Hepatocyte (in vitro differentiated cells): Measurements from ENCODE around the gene RREB1. TPM values are rescaled to one million over a fixed set of nuclear protein-coding genes. Genes with fewer than 3 reads are reported as not detected.
"Not testable (repeated sequence)": the region's sequence is repeated elsewhere in the genome, so short reads cannot be mapped to it uniquely, and the experiment has no call there.

Experiments used
- DNase-seq: peaks from one replicate; pipeline ENCODE4 v3.0.0-alpha.2; 2016; ENCODE audit warnings: low spot score
- H2AFZ ChIP-seq: fragments of 200-600 bp; sonication (generic); 2 replicates; pipeline ENCODE4 v1.6.0; 2016; ENCODE audit warnings: antibody characterized with exemption, mild to moderate bottlenecking
- H3K27ac ChIP-seq: fragments of 200-600 bp; sonication (generic); 2 replicates; pipeline ENCODE4 v1.5.1; 2016; ENCODE audit warnings: mild to moderate bottlenecking
- H3K27me3 ChIP-seq: fragments of 200-600 bp; sonication (generic); 2 replicates; pipeline ENCODE4 v1.6.1; 2016
- H3K36me3 ChIP-seq: fragments of 200-600 bp; sonication (generic); replicated peaks from 2 replicates; pipeline ENCODE4 v1.5.1; 2016; ENCODE audit warnings: low read depth; ENCODE audit not compliant: insufficient read depth
- H3K4me1 ChIP-seq: fragments of 200-600 bp; sonication (generic); 2 replicates; pipeline ENCODE4 v1.5.1; 2016; ENCODE audit warnings: mild to moderate bottlenecking, moderate library complexity; ENCODE audit not compliant: insufficient read depth
- H3K4me2 ChIP-seq: fragments of 200-600 bp; sonication (generic); 2 replicates; pipeline ENCODE4 v1.6.0; 2016
- H3K4me3 ChIP-seq: fragments of 200-600 bp; sonication (generic); 2 replicates; pipeline ENCODE4 v1.5.1; 2016; ENCODE audit warnings: mild to moderate bottlenecking
- H3K79me2 ChIP-seq: fragments of 200-600 bp; sonication (generic); 2 replicates; pipeline ENCODE4 v1.6.0; 2017; ENCODE audit warnings: mild to moderate bottlenecking
- H3K9me2 ChIP-seq: fragments of 200-600 bp; sonication (generic); replicated peaks from 2 replicates; pipeline ENCODE4 v1.6.0; 2017; ENCODE audit warnings: mild to moderate bottlenecking; ENCODE audit not compliant: insufficient read depth
- H3K9me3 ChIP-seq: fragments of 200-600 bp; sonication (generic); 2 replicates; pipeline ENCODE4 v1.5.1; 2016; ENCODE audit warnings: low read depth, mild to moderate bottlenecking
- H4K20me1 ChIP-seq: fragments of 200-600 bp; sonication (generic); 2 replicates; pipeline ENCODE4 v1.6.0; 2016; ENCODE audit warnings: mild to moderate bottlenecking; ENCODE audit not compliant: insufficient read depth, poor library complexity, severe bottlenecking
- EZH2 ChIP-seq: fragments of 200-600 bp; sonication (generic); IDR thresholded peaks from 2 replicates; pipeline ENCODE4 v1.6.1; 2016; ENCODE audit warnings: antibody characterized with exemption, mild to moderate bottlenecking, borderline replicate concordance
- EZH2phosphoT487 ChIP-seq: fragments of 200-600 bp; sonication (generic); IDR thresholded peaks from one replicate; pipeline ENCODE4 v1.6.1; 2018; ENCODE audit warnings: antibody characterized with exemption, mild to moderate bottlenecking, low read depth, moderate library complexity; ENCODE audit not compliant: unreplicated experiment, severe bottlenecking
- WGBS: methylation state at CpG from one replicate; pipeline ENCODE4 v1.1.6; 2016; ENCODE audit warnings: low lambda C conversion rate; ENCODE audit errors: missing lambda C conversion rate; 5-methylcytosine and 5-hydroxymethylcytosine counted together
- polyA plus RNA-seq: library from polyadenylated mRNA; unstranded; fragments of >200 nt; fragmentation: Nextera tagmentation; extraction: Ambion mirVana; gene quantifications from 2 replicates; pipeline ENCODE4 v1.2.1, GENCODE V29; 2016
- total RNA-seq: library from RNA; depleted of rRNA; stranded (reverse); fragments of >200 nt; gene quantifications from 2 replicates; pipeline ENCODE4 v1.2.3, GENCODE V29; 2014
- TF ChIP-seq, protein P1 (sequence below): fragments of 200-600 bp; sonication (generic); IDR thresholded peaks from 2 replicates; pipeline ENCODE4 v1.5.1; 2016; ENCODE audit warnings: antibody characterized with exemption, mild to moderate bottlenecking; ENCODE audit not compliant: poor library complexity

RREB1 gene
- total and polyA plus RNA-seq, 2 experiments from 2014 or later, result 15.2 to 28.7 TPM

DNA sequence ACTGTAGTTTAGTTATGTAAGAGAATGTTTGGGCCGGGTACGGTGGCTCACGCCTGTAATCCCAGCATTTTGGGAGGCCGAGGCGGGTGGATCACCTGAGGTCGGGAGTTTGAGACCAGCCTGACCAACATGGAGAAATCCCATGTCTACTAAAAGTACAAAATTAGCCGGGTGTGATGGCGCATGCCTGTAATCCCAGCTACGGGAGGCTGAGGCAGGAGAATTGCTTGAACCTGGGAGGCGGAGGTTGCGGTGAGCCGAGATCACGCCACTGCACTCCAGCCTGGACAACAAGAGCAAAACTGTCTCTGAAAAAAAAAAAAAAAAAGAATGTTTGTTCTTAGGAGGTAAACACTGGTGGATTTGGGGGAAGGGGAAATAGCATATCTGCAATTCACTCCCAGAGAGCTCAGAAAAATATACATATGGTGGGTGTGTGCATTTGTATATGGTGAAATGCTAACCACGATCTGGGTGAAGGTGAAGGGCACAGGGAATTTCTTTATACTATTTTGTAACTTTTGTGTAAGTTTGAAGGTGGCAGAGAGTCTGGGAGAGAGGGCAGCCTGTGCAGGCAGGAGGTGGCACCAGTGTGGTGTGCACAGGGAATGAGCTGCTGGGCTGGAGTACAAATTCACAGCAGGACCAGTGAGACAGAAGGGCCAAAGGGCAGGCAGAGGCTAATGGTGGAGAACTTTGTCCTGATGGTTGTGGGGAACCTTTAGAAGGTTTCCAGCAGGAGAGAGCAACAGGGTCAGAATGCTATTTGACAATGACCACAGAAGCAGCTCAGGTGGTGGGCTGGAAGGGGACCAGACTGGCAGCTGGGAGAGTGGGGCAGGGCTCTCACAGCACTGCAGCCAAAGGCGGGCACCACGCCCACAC, 162.8 kb downstream of the RREB1 start:
- 88% methylated on average over 16 of the region's 16 CpGs for WGBS
- no peak for TF ChIP-seq EZH2
- TF ChIP-seq, protein P1, sequence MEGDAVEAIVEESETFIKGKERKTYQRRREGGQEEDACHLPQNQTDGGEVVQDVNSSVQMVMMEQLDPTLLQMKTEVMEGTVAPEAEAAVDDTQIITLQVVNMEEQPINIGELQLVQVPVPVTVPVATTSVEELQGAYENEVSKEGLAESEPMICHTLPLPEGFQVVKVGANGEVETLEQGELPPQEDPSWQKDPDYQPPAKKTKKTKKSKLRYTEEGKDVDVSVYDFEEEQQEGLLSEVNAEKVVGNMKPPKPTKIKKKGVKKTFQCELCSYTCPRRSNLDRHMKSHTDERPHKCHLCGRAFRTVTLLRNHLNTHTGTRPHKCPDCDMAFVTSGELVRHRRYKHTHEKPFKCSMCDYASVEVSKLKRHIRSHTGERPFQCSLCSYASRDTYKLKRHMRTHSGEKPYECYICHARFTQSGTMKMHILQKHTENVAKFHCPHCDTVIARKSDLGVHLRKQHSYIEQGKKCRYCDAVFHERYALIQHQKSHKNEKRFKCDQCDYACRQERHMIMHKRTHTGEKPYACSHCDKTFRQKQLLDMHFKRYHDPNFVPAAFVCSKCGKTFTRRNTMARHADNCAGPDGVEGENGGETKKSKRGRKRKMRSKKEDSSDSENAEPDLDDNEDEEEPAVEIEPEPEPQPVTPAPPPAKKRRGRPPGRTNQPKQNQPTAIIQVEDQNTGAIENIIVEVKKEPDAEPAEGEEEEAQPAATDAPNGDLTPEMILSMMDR, result no peak
- TF ChIP-seq EZH2phosphoT487, result no peak
- Histone ChIP-seq H3K4me2 (no peak overlapping the region), H3K27ac (no peak overlapping the region), H3K9me2 (no peaks in the 10 kb centered on the region), H2AFZ (no peak overlapping the region), H3K4me1 (no peaks in the 10 kb centered on the region), H3K9me3 (no peaks in the 10 kb centered on the region), H3K4me3 (no peak overlapping the region), H3K79me2 (no peaks in the 10 kb centered on the region), H3K27me3 (no peaks in the 10 kb centered on the region), H4K20me1 (no peaks in the 10 kb centered on the region), H3K36me3 (no peaks in the 10 kb centered on the region)
- no peak for DNase-seq

DNA sequence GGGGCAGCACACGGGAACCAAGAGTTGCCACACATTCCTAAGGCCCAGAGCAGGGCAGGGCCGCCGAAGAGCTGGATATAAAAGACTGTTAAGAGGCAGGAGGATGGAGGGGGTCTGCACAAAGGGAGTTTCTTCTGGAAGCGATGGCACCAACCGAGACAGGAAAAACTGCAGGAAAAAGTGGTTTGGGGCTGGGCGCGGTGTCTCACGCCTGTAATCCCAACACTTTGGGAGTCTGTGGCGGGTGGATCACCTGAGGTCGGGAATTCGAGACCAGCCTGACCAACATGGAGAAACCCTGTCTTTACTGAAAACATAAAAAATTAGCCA, 163.4 kb downstream of the RREB1 start:
- no peak overlapping the region for H3K27ac ChIP-seq
- H3K4me1 ChIP-seq, result no peaks in the 10 kb centered on the region
- H3K4me3 ChIP-seq, result no peak overlapping the region
- DNase-seq, result no peak
- no peak overlapping the region for H2AFZ ChIP-seq
- no peaks in the 10 kb centered on the region for H4K20me1 ChIP-seq
- no peaks in the 10 kb centered on the region for H3K9me3 ChIP-seq
- no peaks in the 10 kb centered on the region for H3K27me3 ChIP-seq
- WGBS, result 91% methylated on average over 11 of the region's 11 CpGs
- no peaks in the 10 kb centered on the region for H3K9me2 ChIP-seq
- H3K36me3 ChIP-seq, result no peaks in the 10 kb centered on the region
- no peak overlapping the region for H3K4me2 ChIP-seq
- TF ChIP-seq, protein P1, result no peak
- TF ChIP-seq EZH2phosphoT487 (no peak), EZH2 (no peak)
- H3K79me2 ChIP-seq, result no peaks in the 10 kb centered on the region

DNA sequence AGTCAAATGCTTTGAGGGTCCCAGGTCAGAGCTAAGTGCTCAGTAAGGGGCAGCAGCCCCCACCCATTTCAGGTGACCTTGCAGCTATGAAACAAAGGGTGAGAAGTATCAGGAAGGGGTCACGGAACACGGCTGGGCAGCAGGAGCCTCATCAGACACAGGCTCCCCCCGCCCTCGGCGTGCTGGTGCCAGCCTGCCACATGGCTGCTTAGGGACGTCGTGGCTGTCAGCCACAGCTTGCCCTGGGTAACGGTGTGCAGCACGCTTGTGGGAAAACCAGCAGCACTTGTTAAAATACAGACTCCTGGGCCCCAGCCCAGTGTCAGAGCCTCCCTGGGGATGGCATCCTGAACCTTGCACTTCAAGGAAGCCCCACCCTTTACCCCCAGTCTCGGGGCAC, 165.9 kb downstream of the RREB1 start:
- 88% methylated on average over 10 of the region's 10 CpGs for WGBS
- Histone ChIP-seq H3K36me3 (no peaks in the 10 kb centered on the region), H3K4me1 (no peaks in the 10 kb centered on the region), H3K27me3 (no peaks in the 10 kb centered on the region), H3K4me2 (no peak overlapping the region), H2AFZ (no peak overlapping the region), H3K9me3 (no peaks in the 10 kb centered on the region), H3K27ac (no peak overlapping the region), H4K20me1 (no peaks in the 10 kb centered on the region), H3K4me3 (no peak overlapping the region), H3K79me2 (no peaks in the 10 kb centered on the region), H3K9me2 (no peaks in the 10 kb centered on the region)
- TF ChIP-seq EZH2, result no peak
- no peak for TF ChIP-seq EZH2phosphoT487
- TF ChIP-seq, protein P1, result no peak
- no peak for DNase-seq

DNA sequence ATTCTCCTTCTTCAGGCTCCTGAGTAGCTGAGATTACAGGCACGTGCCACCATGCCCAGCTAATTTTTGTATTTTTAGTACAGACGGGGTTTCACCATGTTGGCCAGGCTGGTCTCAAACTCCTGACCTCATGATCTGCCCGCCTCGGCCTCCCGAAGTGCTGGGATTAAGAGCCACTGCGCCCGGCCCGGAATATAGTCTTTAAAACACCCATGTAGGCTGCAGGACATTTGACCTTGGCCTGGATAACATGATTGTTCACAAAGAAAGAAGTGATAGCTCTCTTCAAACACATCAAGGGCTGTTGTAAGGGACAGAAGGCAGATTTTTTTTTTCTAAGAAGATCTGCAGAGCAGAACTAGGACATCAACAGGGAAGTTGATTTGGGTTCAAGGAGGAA, 166.8 kb downstream of the RREB1 start:
- H3K79me2 ChIP-seq, H4K20me1 ChIP-seq, H2AFZ ChIP-seq, H3K9me2 ChIP-seq, H3K9me3 ChIP-seq, H3K27me3 ChIP-seq, DNase-seq, H3K4me1 ChIP-seq, H3K4me3 ChIP-seq, H3K27ac ChIP-seq, H3K4me2 ChIP-seq, H3K36me3 ChIP-seq: not testable (repeated sequence)
- 88% methylated on average over 8 of the region's 8 CpGs for WGBS
